SW480 (cell line): ENCODE data around the gene NHERF2.
A peak's percentile ranks its signal among the peaks of the same experiment; 100 is the strongest.
"Not testable (repeated sequence)": the region's sequence is repeated elsewhere in the genome, so short reads cannot be mapped to it uniquely, and the experiment has no call there.

ENCODE experiments used
- DNase-seq: peaks from one replicate; pipeline ENCODE4 v3.0.0-alpha.2; 2016; ENCODE audit warnings: low spot score

NHERF2 gene

GRCh38 chr16:2007081-2007836 is 19.4 kb upstream of the NHERF2 start:
- no peak for DNase-seq

GRCh38 chr16:2008009-2008526 is 18.6 kb upstream of the NHERF2 start:
- DNase-seq, result peak; percentile 56

- no peak for DNase-seq
Observed at GRCh38 chr16:2008631-2009163, 18.0 kb upstream of the NHERF2 start.

DNA sequence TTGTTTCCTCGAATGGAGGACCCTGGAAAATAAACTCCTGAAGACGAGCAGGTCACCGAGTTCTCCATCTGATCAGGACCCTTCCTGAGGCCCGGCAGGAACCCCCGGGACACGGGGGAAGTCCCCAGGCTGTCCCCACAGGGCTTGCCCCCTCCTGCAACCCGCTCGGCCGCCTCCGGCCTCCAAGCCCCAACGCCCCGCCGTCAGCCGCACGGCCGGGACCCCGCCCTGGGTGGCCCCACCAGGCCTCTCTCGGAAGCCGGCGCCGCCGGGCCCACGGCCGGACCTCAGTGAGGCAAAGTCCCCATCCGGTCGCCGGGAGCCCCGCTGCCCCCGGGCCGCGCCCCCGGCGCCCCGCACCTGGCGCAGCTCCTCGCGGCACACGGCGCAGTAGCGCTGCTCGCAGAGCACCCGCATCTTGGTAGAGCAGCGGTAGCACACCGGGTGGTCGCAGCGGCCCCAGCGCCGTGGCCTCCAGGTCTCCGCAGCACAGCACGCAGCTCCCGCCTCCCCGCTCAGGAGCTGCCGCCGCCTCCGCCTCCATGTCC is 17.5 kb upstream of the NHERF2 start:
- no peak for DNase-seq

DNA sequence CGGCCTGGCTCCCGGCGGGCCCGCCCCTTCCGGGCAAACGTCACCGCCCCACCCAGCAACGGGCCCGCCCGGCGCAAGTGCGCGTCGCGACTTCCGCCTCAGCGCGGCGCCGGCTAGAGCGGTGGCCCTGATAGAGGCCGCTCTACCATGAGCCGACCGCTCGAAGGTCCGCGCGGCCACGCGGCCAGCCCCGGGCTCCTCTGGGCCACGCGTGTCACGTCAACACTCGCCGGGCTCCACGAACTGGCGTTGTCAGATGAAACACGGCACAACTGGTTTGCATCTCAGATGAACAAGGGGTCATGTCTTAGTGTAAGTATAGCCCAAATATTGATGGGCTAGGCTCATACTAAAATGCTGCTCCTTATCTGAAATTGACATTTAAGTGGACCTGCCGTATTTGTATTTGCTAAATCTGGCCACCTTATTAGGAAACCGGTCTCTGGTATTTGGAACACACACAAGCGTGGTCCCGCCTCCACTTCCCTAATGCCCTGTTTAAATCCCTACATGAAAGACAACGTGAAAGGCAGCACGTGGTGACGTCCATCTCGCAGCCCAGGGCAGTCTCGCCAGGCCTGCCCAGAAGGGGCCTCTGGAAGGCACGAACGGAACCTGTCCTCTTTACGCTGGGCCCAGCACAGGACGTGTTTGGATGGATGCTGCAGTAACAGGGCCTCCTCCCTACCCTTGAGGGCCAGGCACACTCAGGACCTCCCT is 16.8 kb upstream of the NHERF2 start, which contains the start of gene ZNF598:
TSS of gene ZNF598 (minus strand) at position 31 of the 720 bp plus-strand sequence.
- peak; percentile 85 for DNase-seq

- not testable (repeated sequence) for DNase-seq
Observed at GRCh38 chr16:2011726-2012125, 15.0 kb upstream of the NHERF2 start.

DNA sequence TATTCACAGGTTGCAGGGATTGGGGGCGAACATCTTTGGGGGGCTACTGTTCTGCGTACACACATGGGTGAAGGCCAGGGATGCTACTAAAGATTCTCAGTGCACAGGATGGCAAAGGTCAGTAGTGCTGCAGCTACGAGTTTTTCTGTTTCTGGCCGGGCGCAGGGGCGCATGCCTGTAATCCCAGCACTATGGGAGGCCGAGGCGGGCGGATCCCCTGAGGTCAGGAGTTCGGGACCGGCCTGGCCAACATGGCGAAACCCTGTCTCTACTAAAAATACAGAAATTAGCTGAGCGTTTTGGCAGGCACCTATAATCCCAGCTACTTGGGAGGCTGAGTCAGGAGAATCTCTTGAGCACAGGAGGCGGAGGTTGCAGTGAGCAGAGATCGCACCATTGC is 13.2 kb upstream of the NHERF2 start:
- no peak for DNase-seq

GRCh38 chr16:2015117-2015946 is 11.4 kb upstream of the NHERF2 start:
- DNase-seq, result peak; percentile 80

- no peak for DNase-seq
Observed at GRCh38 chr16:2015947-2016208, 10.8 kb upstream of the NHERF2 start.

- no peak for DNase-seq
Observed at GRCh38 chr16:2016407-2016922, 10.2 kb upstream of the NHERF2 start.

GRCh38 chr16:2019518-2019920 is 7.2 kb upstream of the NHERF2 start, which contains the start of gene NPW:
NPW (plus strand) TSS chr16:2019785.
- DNase-seq, result no peak

- DNase-seq, result no peak
Observed at GRCh38 chr16:2019921-2020831, 6.5 kb upstream of the NHERF2 start.

- no peak for DNase-seq
Observed at GRCh38 chr16:2022723-2023091, 4.0 kb upstream of the NHERF2 start.

- DNase-seq, result peak; percentile 75
Observed at GRCh38 chr16:2023092-2024031, 3.3 kb upstream of the NHERF2 start.

DNA sequence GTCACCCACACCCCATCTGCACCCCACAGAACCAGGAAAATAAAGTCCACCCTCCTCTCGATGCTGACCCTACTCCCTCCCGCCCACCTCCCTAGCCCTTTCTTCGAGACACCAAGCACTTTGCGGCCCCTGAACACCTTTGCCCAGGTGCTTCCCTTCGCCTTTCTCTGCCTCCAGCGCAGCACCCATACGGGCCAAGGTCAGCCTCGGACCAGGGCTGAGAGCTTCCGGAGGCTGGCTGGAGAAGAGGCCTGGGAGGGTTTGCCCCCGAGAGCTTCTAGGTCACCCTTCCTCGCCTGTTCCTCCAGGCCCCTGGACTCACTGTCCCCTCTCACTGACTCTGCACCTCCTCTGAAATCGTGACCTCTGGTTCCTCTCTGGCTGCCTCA is 2.7 kb upstream of the NHERF2 start:
- DNase-seq, result no peak

GRCh38 chr16:2025251-2025650 is 1.5 kb upstream of the NHERF2 start:
- DNase-seq, result no peak

- no peak for DNase-seq
Observed at GRCh38 chr16:2025878-2026460, 733 bp upstream of the NHERF2 start.

DNA sequence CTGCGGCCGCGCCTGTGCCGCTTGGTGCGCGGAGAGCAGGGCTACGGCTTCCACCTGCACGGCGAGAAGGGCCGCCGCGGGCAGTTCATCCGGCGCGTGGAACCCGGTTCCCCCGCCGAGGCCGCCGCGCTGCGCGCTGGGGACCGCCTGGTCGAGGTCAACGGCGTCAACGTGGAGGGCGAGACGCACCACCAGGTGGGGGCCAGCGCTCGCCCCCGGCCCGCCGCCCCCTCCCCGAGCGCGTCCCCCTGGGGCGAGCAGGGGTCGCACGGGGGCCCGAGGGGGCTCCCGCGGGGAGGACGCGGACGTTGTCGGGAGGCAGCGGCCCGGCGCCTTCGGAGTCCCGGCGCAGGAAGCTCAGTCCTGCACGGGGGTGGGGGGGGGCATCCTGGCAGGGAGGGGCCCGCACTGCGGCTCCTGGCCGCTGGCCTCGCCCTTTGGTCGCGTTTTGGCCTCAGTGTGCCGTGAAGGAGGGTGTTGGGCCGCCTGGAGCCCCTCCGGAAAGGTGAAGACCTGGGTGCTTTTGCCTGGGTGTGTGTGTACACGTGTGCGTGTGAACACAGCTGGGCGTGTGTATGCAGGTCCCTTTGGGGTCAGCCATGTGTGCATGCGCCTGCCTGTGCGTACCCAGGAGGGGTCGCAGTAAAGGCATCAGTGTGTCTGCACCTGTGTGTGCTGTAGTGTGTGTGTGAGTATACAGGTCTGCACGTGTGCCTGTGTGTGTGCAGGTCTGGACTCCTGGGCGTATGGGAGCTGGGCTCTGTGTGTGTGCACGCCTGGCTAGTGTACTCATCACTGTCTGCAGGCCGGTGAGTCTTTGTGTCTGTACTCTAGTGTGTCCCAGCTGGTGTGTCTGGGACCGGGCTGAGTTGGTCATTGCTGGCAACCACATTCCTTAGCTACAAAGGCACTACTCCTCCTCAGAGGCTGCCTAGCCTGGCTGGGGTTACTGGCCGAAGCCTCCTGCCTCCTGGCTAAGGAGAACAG is 615 bp downstream of the NHERF2 start:
- no peak for DNase-seq
